K562 (cell line): ENCODE data around the gene CCT5. TPM values are rescaled to one million over a fixed set of nuclear protein-coding genes. Genes with fewer than 3 reads are reported as not detected.

ENCODE experiments used
- ATAC-seq: fragments of 200-7000 bp; cut with Tn5 transposase; 3 replicates; pipeline ENCODE4 v1.9.1; 2020; ENCODE audit warnings: moderate library complexity
- BruUV-seq: library from RNA; stranded (reverse); fragments of 400-500 nt; replicated peaks from 2 replicates; lab custom pipeline; 2021; lab: Mats Ljungman, UMichigan
- CTCF ChIA-PET: fragments of 300-600 bp; formaldehyde crosslinking; extraction: SDS; loops from one replicate; lab custom pipeline; 2021; ENCODE audit warnings: low intra/inter-chr PET ratio; lab: Yijun Ruan, JAX
- POLR2A ChIA-PET: fragments of 300-600, 350-650 bp; sonication (Branson Sonifier 250); formaldehyde crosslinking; extraction: SDS; loops from one replicate; lab custom pipeline; 2021; ENCODE audit warnings: antibody characterized with exemption, inconsistent platforms; lab: Yijun Ruan, JAX
- DNase-seq, 4 experiments: peaks; one replicate each; pipeline versions ENCODE4 v3.0.0 to v3.0.0-alpha.2; 2011 to 2018; ENCODE audit warnings: low spot score in 3 of 4, mixed read lengths in 3 of 4; ENCODE audit errors: extremely low read depth in 1 of 4
- FAIRE-seq: peaks from 2 replicates; lab custom pipeline; 2011; peaks lifted over from hg19 to GRCh38; lab: Jason Lieb, UNC
- H2AFZ ChIP-seq: 2 replicates; pipeline ENCODE4 v1.6.0; 2011; ENCODE audit warnings: low read depth, low read length, control low read depth, inconsistent platforms
- H3K27ac ChIP-seq: fragments of 200-600 bp; 3 replicates; pipeline ENCODE4 v1.8.0; 2011; ENCODE audit warnings: low read depth, mild to moderate bottlenecking, control low read depth, inconsistent platforms, low read length, moderate library complexity, mixed read lengths; ENCODE audit errors: extremely low read depth
- H3K27me3 ChIP-seq, 2 experiments: fragments of 300-600 bp in 1 of 2; 2 replicates in 1 of 2; 3 replicates in 1 of 2; pipeline versions ENCODE4 v1.6.0 to v1.8.0; 2011; ENCODE audit warnings: inconsistent platforms in 2 of 2, low read length in 2 of 2, mild to moderate bottlenecking in 1 of 2, mixed read lengths in 1 of 2, moderate library complexity in 1 of 2; ENCODE audit not compliant: control insufficient read depth in 2 of 2, insufficient read depth in 2 of 2
- H3K36me3 ChIP-seq: fragments of 300-600 bp; 3 replicates; pipeline ENCODE4 v1.8.0; 2011; ENCODE audit warnings: mild to moderate bottlenecking, low read length, inconsistent platforms; ENCODE audit not compliant: control insufficient read depth, insufficient read depth
- H3K4me1 ChIP-seq, 2 experiments: fragments of 200-600 bp in 1 of 2; replicated peaks in 1 of 2; 2 replicates in 1 of 2; 3 replicates in 1 of 2; pipeline versions ENCODE4 v1.5.1 to v1.8.0; 2011; ENCODE audit warnings: inconsistent platforms in 2 of 2, low read length in 2 of 2, mild to moderate bottlenecking in 1 of 2, mixed read lengths in 1 of 2, moderate library complexity in 1 of 2; ENCODE audit not compliant: control insufficient read depth in 2 of 2, insufficient read depth in 2 of 2
- H3K4me2 ChIP-seq: 2 replicates; pipeline ENCODE4 v1.6.1; 2011; ENCODE audit warnings: low read length, control low read depth, inconsistent platforms, mixed read lengths; ENCODE audit not compliant: insufficient read depth
- H3K4me3 ChIP-seq: fragments of 200-600 bp; sonication (generic), shearing (Covaris generic); 2 replicates; pipeline ENCODE4 v1.5.1; 2016; ENCODE audit warnings: control low read depth, inconsistent platforms
- H3K79me2 ChIP-seq: fragments of 200-600 bp; 3 replicates; pipeline ENCODE4 v1.8.0; 2011; ENCODE audit warnings: low read length, inconsistent platforms; ENCODE audit not compliant: control insufficient read depth, insufficient read depth
- H3K9ac ChIP-seq, 2 experiments: 2 replicates each; pipeline versions ENCODE4 v1.6.0 to v1.6.1; 2011; ENCODE audit warnings: low read depth in 2 of 2, low read length in 2 of 2, control low read depth in 1 of 2, inconsistent platforms in 1 of 2, mild to moderate bottlenecking in 1 of 2, mixed read lengths in 1 of 2; ENCODE audit not compliant: insufficient read depth in 1 of 2
- H3K9me1 ChIP-seq: one replicate; pipeline ENCODE4 v1.6.0; 2011; ENCODE audit warnings: inconsistent platforms, mild to moderate bottlenecking, low read length, moderate library complexity; ENCODE audit not compliant: control insufficient read depth, insufficient read depth
- H3K9me3 ChIP-seq: replicated peaks from 2 replicates; pipeline ENCODE4 v1.5.1; 2011; ENCODE audit warnings: low read depth, low read length, inconsistent platforms; ENCODE audit not compliant: control insufficient read depth, insufficient read depth
- H4K20me1 ChIP-seq: replicated peaks from 2 replicates; pipeline ENCODE4 v1.6.1; 2011; ENCODE audit warnings: low read length, inconsistent platforms, mixed read lengths; ENCODE audit not compliant: control insufficient read depth, insufficient read depth
- CHD1 ChIP-seq: fragments of 200-600 bp; sonication (generic); IDR thresholded peaks from one replicate; pipeline ENCODE4 v1.6.1; 2012; ENCODE audit warnings: mild to moderate bottlenecking, moderate library complexity, low read length, inconsistent platforms
- DNMT1 ChIP-seq: fragments of 450-650 bp; IDR thresholded peaks from 2 replicates; pipeline ENCODE4 v1.6.1; 2016; ENCODE audit warnings: antibody characterized with exemption, mild to moderate bottlenecking
- HDGF ChIP-seq: fragments of 450-650 bp; IDR thresholded peaks from 2 replicates; pipeline ENCODE4 v1.6.1; 2016
- HMG20A ChIP-seq: fragments of 450-650 bp; formaldehyde crosslinking; conservative IDR thresholded peaks from 2 replicates; pipeline ENCODE4 v1.4.0; 2020; ENCODE audit warnings: mild to moderate bottlenecking, mixed read lengths
- MBD2 ChIP-seq: sonication (generic); IDR thresholded peaks from 2 replicates; pipeline ENCODE4 v1.6.1; 2016; ENCODE audit warnings: low read depth, borderline replicate concordance
- NCOA2 ChIP-seq, 2 experiments: fragments of 450-650 bp; IDR thresholded peaks; 2 replicates each; pipeline ENCODE4 v1.6.1; 2018; ENCODE audit warnings: mild to moderate bottlenecking in 2 of 2, moderate library complexity in 1 of 2; ENCODE audit not compliant: partially characterized antibody in 2 of 2
- NFRKB ChIP-seq: fragments of 450-650 bp; IDR thresholded peaks from 2 replicates; pipeline ENCODE4 v1.6.1; 2016; ENCODE audit warnings: low read depth
- SMAD4 ChIP-seq: fragments of 250-450 bp; sonication (Bioruptor Pico); conservative IDR thresholded peaks from 2 replicates; pipeline ENCODE4 v1.8.0; 2021; ENCODE audit warnings: inconsistent platforms, mild to moderate bottlenecking, moderate library complexity
- TFAM ChIP-seq: fragments of 250-450 bp; sonication (Bioruptor Pico); conservative IDR thresholded peaks from 2 replicates; pipeline ENCODE4 v1.5.0; 2021; ENCODE audit warnings: mild to moderate bottlenecking, moderate library complexity
- TGIF2 ChIP-seq: sonication (generic); formaldehyde crosslinking; IDR thresholded peaks from 2 replicates; pipeline ENCODE4 v1.8.1; 2022; ENCODE audit warnings: mild to moderate bottlenecking, missing genetic modification reagents, moderate library complexity
- ZNF436 ChIP-seq: fragments of 250-450, 450-650 bp; sonication (Bioruptor Pico); formaldehyde crosslinking; IDR thresholded peaks from 2 replicates; pipeline ENCODE4 v1.7.0; 2020; ENCODE audit warnings: mild to moderate bottlenecking
- ZNF696 ChIP-seq: fragments of 250-450 bp; sonication (Bioruptor Pico); conservative IDR thresholded peaks from 2 replicates; pipeline ENCODE4 v1.4.0; 2020; ENCODE audit warnings: mild to moderate bottlenecking, moderate library complexity
- ZNF766 ChIP-seq: fragments of 200-800 bp; sonication (Bioruptor generic); conservative IDR thresholded peaks from 2 replicates; pipeline ENCODE4 v1.6.1; 2016; ENCODE audit warnings: missing genetic modification characterization, missing compliant biosample characterization
- WGBS: fragments of 100-300 bp; shearing (Covaris generic); methylation state at CpG from one replicate; pipeline ENCODE4 v1.1.6; 2016; ENCODE audit warnings: low coverage, mixed read lengths; ENCODE audit not compliant: insufficient coverage; ENCODE audit errors: missing lambda C conversion rate; 5-methylcytosine and 5-hydroxymethylcytosine counted together
- in situ Hi-C: fragments of 300-500 bp; cut with MboI; formaldehyde crosslinking; loops from 4 replicates; pipeline ENCODE4 v1.15.0; 2018; ENCODE audit warnings: inconsistent platforms, mixed read lengths
- intact Hi-C: fragments of 100-400 bp; cut with micrococcal nuclease; formaldehyde crosslinking; loops from 2 replicates; pipeline ENCODE4 v1.14.2; 2022
- polyA plus RNA-seq, 8 experiments: library from polyadenylated mRNA; depleted of rRNA in 4 of 8; stranded (reverse) in 5 of 8; unstranded in 3 of 8; fragments of >200 nt; fragmentation: Nextera tagmentation in 2 of 8; fragmentation: Illumina TruSeq in 1 of 8; extraction: Ambion mirVana in 2 of 8; extraction: Trizol in 1 of 8; gene quantifications; 2 replicates each; pipeline versions ENCODE4 v1.2.1 to v1.2.3, GENCODE V29; 2011 to 2014; ENCODE audit warnings: inconsistent platforms in 1 of 8, missing spikeins in 1 of 8
- total RNA-seq, 7 experiments: library from RNA; depleted of rRNA in 6 of 7; stranded (reverse); fragments of >200 nt in 6 of 7; fragmentation: Illumina TruSeq in 2 of 7; extraction: Trizol in 2 of 7; gene quantifications; 2 replicates each; pipeline versions ENCODE4 v1.2.1 to v1.2.3, GENCODE V29; 2011 to 2021; ENCODE audit warnings: low replicate concordance in 1 of 7

Gene CCT5
- total and polyA plus RNA-seq, 9 of the 15 experiments (the other 6 are each of a cell fraction or from before 2014, with no cell fraction given), result 782 to 1,606 (median 1,153) TPM

- ChIA-PET POLR2A (interaction anchor here (0.6 to 1.6 kb wide), 4 partner anchors 9 to 35 kb away, joined by 3 to 6 read pairs (median 5); no protein-coding TSS in a partner anchor), CTCF (no interaction called here)
- Histone ChIP-seq H3K27ac (no peak overlapping the region), H3K4me1 (peaks cover 0 to 14% of the 10 kb centered on the region in 2 experiments; a peak in 2 of 5 replicates), H3K36me3 (peaks cover 34% of the 10 kb centered on the region), H3K9ac (no peak overlapping the region), H2AFZ (no peak overlapping the region), H3K27me3 (no peaks in the 10 kb centered on the region), H3K4me3 (no peak overlapping the region), H4K20me1 (no peaks in the 10 kb centered on the region; the same call in 1 of the 2 replicates), H3K9me3 (no peaks in the 10 kb centered on the region), H3K9me1 (no peaks in the 10 kb centered on the region), H3K4me2 (no peak overlapping the region), H3K79me2 (no peaks in the 10 kb centered on the region)
- in situ Hi-C loops (no loop called here), intact Hi-C loops (loop anchor here (5.0 kb wide), 1 partner anchor 169 kb away; no protein-coding TSS in a partner anchor)
- TF ChIP-seq CHD1, result no peak
- TF ChIP-seq DNMT1, result no peak
- no peak for TF ChIP-seq HMG20A (CRISPR knock-in tag)
- TF ChIP-seq MBD2, result no peak
- TF ChIP-seq ZNF436, result no peak
- TF ChIP-seq NCOA2 (IDR thresholded peaks at IDR 0.05; ENCODE audit: partially characterized antibody in 2 of 2), result no peak
- no peak for TF ChIP-seq TGIF2 (CRISPR knock-in tag)
- TF ChIP-seq ZNF696 (CRISPR knock-in tag), result no peak
- no peak for TF ChIP-seq TFAM
- no peak for TF ChIP-seq HDGF
- no peak for TF ChIP-seq SMAD4
- TF ChIP-seq ZNF766 (CRISPR knock-in tag), result no peak
- no peak for TF ChIP-seq NFRKB
- FAIRE-seq (no peak), DNase-seq (no peak), ATAC-seq (no peak)
- WGBS, result 68% methylated on average over 8 of the region's 10 CpGs
- no TSS peak for BruUV-seq
These were observed 18.0 kb downstream of the CCT5 start for GRCh38 chr5:10268100-10268499.
